ENCODE measurements around the gene PPHLN1.
"Not testable (repeated sequence)": the region's sequence is repeated elsewhere in the genome, so short reads cannot be mapped to it uniquely, and the experiment has no call there.

Gene PPHLN1

DNA sequence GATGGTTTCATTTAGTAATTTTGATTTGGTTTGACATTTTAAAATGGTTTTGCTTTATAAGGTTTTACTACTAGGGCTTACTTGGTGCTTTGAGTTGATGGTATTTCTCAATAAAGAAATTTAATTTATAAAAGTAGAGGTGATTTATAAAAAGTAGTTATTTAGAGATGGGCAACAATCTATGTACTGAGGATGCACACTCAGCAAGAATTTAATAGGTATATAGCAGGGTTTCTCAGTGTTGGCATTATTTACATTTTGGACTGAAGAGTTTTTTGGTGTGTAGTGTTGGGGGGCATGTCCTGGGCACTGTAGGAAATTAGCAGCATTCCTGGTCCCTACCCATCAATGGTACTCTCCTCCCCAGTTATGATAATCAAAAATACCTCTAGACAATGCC is 47.7 kb downstream of the PPHLN1 start:
- DNase-seq, result no peak

DNA sequence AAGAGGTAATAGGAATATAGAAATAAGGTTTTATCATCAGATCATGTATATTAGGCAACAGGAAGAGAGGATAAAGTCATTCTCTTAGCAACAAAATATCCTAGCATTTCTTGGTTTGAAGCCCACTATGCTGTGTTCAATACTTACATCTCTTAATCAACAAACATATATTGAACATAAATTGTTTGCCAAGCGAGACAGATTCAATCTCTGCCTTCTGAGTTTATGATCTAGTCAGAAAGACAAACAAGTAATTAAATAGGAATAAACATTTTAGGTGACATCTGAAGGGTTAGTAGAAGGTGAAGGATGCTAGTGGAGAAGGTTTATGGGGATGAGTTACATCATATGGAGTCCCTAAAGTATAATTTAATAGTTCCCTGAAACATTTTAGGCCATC is 54.8 kb downstream of the PPHLN1 start:
- DNase-seq, result no peak

DNA sequence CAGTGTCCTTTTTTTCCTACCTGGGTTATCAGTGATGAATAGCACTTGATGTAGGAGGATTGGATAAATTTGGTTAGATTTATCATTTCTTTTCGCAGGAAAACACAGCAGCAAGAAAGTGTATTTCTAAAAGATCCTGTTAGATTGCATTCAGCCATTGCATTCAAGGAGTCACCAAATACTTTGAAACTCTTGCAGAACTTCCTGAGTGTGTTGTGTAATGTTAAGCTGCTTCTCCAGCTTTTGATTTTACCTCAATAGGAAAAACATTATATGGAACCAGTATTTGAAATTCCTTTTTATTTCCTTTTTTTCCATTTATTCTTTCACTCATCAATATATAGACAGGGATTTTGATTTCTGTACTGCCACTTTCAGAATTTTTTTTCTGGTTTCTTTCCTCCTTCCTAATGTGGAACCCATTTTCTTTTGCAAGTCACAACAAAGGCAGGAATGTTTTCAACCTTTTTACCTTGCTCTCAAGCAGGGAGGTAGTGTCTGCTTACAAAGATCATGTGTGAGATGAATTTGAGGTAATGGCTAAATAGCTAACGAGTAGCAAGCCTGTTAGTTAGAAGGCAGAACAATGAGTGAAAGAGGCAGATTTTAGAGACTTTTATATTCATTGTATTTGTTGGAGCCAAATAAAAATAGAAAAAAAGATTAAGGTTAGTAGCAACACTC is 56.2 kb downstream of the PPHLN1 start:
- DNase-seq, result no peak

DNA sequence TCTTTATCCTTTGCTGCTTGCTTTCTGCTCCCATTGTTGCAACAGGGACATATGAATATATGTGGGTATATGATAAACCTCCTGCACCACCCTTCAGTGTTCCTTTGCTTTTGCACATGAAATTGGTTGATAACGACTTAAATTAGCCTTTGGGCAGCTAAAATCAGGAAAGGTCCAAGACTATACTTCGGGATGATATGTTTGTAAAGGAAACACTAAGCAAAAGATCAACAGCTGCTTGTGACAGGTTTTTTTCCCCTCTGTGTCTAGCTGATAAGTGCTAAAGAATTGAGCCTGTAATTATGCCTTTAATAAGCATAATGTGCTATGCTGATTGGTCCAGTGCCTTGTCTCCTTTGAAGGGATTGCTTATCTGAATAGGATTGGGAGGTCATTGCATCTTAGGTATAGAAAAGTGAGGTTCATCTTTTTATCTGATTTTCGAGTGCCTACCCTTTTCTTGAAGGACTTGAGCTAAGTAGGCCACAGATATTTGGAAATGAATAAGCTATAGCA is 59.4 kb downstream of the PPHLN1 start:
- no peak for DNase-seq

DNA sequence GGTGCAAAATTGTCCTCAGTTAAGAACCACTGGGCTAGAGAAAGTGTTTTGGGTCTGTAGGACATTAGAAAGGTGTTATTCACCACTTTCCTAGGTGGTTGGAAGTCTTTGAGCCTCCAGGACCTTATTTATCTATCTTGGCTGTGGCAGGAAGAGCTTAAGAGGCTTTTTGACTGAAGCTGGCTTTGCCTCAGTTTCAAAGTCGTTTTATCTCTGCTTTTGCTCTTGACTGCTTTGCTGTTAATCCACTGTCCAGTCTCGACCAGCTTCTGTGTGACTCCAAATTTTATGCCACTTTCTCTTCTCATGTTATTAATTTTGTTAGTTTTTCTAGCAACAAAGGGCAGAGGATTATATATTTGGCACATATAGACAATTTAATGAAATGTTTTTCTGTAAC is 60.3 kb downstream of the PPHLN1 start:
- DNase-seq, result no peak

DNA sequence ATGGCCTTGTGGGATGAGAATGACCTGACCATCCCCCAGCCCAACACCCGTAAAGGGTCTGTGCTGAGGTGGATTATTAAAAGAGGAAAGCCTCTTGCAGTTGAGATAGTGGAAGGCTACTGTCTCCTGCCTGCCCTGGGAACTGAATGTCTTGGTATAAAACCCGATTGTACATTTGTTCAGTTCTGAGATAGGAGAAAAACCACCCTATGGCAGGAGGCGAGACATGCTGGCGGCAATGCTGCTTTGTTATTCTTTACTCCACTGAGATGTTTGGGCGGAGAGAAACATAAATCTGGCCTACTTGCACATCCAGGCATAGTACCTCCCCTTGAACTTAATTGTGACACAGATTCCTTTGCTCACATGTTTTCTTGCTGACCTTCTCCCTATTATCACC is 62.1 kb downstream of the PPHLN1 start:
- not testable (repeated sequence) for DNase-seq

DNA sequence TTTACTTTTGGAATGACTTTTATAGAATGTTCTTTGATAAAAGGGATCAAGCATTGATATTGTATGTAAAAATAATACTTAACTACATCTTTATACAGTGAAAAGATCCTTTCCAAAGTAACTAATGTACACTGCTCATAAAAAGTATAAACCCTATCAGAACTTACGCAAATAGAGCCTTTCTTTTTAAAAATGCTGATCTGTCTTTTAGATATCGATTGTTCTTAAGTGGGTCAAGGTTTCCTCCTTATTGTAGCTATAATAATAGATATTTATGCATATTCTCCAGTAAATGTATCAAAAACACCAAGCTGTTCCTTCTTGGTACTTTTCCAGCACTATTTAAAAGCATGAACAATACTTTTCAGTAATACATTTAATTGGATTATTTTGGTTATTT is 68.5 kb downstream of the PPHLN1 start:
- no peak for DNase-seq

DNA sequence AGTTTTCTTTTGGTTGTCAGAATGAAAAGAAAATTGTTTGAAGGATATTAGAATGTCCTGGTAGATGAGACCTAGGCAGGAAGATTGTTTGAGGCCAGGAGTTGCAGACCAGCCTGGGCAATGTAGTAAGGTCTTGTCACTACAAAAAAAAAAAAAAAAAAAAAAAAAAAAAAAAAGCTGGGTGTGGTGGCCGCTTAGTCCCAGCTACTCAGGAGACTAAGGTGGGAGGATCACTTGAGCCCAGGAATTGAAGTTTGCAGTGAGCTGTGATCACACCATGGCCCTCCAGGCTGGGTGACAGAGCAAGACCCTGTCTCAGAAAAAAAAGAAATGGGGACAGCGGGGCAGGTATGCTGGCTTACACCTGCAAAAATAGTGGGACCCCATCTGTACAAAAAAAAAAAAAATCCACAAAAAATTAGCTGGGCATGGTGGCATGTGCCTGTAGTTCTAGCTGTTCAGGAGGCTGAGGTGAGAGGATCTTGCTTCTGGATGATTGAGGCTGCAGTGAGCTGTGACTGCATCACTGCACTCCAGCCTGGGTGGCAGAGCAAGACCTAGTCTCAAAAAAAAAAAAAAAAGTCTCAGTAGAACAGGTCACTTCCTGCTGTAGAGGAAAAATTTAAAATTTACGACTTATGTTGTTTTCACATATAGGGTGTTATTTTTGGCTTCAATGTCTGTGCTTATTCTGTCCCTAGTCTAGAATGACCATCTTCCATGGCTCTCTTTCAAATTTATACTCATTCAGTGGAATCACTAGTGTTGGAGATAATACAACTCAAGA is 70.7 kb downstream of the PPHLN1 start:
- DNase-seq, result no peak

DNA sequence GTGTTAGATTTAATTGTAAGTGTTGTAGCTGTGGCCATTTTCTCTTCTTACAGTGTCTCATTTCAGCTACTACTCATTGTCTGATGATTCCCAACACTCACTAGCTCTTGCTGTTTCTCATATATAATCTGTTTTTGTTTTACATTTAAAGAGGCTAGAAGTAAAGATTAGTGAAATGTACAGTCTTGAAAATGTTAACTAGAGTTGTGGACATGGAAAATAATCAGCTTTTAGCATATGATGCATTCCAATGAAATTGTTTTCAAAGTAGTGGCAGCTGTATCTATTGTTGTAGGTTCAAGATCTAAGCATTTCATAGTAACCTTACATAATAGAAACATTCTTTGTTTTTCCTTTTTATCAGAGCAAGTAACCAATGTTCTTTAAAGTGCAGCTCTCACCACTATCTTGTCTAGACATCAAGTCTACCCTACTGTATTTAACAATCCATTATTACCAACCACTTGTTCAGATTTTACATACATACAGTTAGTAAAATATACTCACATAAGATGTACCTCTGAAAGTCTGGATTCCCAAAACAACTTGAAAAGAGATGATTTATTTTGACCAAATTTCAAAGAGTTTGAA is 76.9 kb downstream of the PPHLN1 start:
- no peak for DNase-seq

DNA sequence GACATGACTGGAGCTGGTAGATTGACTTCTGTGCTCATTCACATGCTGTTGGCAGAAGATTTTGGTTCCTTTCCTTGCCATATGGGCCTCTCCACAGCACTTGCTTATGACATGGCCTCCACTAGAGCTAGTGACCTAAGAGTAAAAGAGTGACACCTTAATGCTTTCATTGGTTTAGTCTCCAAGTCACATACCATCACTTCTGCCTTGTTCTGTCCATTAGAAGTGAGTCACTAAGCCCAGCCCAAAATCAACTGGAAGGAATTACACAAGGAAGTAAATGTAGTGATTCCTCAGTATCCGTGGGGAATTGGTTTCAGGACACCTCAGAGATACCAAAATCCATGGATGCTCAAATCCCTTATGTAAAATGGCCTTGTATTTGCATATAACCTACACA is 81.3 kb downstream of the PPHLN1 start:
- no peak for DNase-seq

DNA sequence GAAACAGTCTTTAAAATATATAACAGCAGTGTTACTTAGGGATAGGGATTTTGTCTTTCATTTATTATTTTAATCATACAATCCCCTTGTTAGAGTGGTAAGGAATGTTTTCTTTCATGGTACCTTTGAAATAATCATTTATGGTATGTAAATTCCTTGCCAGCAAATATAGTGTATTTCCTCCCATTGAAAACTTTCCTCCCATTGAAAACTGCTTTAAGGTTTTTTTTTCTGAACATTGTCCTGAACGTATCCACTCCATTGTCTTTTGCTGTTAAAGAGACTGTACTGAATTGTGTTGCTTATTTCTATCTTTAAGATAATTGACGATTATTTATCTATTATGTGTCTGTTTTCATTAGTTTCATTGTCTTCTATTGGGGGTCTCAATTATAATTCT is 83.5 kb downstream of the PPHLN1 start:
- no peak for DNase-seq

DNA sequence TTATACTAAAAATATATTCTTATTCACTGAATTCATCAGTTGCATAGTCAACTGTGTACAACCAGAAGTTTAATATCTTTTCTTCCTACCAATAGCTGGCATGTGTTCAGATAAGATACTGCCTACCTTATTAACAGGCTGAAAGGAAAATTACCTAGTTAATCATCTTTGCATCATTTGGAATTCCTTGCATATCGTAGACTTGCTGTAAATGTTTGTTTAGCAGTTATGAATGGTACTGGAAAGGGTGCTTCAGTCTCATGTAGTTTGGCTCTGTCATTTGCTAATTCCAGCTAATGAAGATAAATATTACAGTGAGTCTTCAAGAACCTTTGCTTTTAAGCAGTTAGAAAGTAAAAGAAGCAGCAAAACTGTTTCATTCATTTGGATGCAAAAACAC is 84.4 kb downstream of the PPHLN1 start:
- no peak for DNase-seq

DNA sequence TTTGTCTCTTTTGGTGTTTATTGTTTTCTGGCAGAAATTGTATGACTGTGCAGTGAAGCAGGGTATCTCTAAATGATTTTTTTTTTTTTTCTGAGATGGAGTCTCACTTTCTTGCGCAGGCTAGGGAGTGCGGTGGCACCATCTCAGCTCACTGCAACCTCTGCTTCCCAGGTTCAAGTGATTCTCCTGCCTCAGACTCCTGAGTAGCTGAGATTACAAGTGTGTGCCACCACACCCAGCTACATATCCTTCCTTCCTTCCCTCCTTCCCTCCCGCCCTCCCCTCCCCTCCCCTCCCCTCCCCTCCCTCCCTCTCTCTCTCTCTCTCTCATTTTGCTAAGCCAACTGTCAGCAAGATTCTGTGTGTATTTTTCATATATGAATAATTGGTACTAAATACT is 94.4 kb downstream of the PPHLN1 start:
- no peak for DNase-seq

DNA sequence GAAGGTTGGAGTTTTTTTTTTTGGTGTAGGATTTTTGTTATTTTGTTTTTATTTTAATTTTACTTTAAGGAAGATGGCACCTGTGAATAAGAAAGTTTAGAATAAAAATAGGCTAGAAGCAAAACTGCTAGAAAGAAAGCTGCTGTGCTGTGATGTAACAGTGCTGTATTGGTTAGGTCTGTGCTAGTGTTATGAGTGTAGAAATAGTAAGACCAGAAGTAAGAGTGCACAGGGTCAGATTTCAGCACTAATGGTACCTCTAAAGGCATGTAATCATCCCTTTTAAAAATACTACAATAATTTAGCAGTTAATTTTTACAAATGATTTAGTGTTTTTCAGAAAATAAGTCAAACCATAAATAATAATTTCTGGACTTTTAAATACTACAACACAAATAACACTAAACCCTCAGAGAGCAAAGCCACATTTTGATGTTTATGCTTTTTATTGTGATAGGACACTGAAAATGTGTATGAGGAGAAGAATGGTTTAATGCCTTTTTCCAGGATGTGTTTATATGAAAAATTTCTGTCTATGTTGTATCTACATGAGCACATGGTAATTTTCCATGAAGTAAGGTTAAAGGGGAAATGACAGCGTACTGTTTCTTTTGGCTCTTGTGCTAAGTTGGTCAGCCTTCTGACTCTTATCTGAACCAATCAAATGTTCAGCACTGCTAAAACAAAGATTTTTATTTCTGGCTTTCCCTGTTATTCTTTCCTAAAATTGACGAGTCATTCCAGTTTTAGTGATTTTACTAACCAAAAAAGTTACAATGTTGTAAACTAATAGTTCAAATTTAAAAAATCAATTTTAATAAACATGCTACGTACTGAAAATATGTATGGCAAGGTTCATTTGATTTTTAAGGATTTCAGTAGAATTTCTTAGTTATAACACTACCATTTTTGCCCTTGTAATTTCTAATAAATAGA is 96.1 kb downstream of the PPHLN1 start:
- DNase-seq, result no peak

DNA sequence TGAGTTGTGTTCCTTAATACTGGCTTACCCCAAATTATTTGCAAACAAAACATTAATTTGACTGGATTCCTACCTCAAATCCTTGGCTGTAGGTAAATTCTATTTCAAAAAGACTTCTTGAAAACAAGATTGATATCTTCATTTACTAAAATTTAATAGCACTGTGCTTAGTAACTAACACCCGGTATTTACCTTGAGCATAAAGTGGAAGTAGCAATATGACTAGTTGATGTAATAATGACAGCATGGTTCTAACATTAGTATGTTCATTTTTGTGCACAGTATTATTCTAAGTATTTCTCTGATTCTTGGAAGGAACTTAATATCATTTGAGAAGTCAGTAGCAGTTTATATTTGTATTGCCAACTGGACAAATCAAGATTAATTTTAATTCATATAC is 96.8 kb downstream of the PPHLN1 start:
- no peak for DNase-seq

DNA sequence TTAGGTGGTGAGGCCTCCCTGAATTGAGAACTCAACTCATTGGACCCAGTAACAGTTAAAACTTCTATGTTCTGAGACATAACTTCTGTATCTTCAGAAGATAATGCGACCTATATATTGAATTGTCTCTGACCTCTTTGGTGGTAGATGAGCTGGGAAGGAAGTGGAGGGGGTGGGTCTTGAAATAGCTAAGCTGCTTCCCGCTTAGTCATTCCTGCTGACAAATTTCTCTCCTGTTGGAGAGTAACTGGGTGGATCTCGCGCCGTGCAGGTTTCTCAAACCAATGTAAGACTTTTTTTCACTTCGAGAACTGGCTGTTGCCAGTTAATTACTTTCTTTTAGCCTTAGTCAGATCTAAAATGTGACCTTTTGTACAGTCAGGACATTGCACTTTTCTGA is 100.8 kb downstream of the PPHLN1 start:
- DNase-seq, result no peak

DNA sequence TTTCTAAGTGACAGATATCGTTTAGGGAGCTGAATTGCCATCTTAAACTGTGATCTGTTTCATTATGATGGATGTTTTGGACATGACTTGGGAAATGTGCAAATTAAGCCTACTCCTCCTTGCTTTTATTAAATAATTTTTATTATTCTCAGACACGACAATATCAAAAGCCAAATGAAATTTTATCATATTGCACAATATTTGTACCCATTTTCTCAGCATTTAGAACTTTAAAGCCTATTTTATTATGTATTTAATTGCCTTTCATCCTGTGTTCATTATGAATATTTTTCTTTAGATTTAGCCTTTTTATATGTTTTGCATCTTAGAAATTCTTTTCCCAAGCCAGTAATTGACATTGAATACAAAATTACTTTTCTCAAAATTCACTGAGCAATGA is 102.9 kb downstream of the PPHLN1 start:
- no peak for DNase-seq

DNA sequence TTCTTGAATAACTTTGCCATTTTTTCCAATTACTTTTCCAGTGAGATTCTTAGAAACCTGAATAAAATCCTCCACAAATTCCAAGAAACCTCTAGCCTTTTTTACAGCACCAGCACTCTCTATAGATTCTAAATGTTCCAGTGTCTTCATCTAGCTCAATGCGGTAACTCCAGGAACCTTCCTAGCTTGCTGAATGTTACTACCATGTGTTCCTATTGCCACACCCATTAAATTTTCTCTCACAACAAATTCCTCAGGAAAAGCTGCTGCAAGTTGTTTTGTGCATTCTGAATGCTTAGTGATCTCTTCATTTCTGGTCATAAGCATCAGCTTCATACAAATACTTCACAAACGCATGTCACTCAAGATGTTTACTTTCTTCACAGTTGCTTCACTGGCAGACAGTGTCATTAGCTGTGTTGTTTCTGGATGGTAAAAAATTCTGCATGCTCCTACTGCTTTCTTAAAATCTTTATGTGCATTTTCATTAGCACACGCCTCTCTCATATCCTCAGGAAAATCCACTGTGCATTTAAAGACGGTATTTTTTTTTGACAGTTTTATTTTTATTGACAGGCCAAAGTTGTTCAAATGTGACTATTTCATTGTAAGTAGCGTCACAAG is 106.7 kb downstream of the PPHLN1 start:
- DNase-seq, result no peak

DNA sequence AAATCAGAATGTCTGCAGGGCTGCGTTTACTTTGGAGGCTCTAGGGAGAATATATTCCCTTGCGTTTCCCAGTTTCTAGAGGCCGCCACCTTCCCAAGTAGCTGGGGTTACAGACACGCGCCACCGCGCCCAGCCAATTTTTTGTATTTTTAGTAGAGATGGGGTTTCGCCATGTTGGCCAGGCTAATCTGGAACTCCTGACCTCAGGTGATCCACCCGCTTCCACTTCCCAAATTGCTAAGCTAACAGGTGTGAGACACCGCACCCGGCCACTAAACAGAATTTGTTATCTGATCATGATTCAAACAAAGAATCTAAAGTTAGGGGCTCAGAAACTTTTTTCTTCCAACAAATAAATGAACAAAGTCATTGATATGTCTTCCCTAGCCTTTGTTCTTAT is 114.6 kb downstream of the PPHLN1 start:
- no peak for DNase-seq

DNA sequence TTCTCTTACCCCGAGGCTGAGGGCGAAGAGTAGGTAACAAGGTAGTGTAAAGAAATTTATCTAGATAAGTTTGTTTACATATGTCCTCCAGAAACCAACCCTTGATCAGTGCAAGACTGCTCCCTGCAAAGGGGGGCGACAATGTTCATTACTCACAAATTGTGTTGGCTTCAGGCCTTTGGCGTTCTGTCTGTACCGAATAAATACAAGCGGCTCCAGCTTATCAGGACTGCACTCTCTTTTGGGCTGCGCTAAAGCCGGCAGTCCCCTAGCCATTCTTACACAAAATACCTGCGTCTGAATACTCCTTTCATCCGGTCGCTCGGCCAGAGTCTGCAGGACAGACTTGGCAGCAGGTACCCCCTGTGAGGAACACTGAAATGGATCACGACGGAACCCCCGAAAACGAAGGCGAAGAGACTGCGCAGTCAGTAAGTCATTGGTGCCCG is 116.4 kb downstream of the PPHLN1 start:
- DNase-seq, result no peak

DNA sequence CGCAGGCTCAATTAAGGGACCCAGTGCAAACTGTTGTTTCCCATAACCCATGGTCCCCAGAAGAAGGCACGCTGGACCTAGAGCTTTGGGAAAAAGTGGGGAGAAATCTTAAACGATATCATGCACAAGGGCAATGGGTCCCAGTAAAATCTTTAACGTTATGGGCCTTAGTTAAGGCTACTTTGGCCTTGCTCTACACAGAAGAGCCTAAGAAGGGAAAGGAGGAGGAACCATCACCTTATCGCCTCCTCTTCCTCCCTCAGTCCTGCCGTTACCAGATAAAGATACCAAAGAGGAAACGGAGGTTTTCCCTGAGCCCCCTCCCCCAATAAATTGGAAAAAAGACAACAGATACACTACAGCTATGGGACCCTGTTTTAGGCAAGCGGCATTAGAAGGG is 116.9 kb downstream of the PPHLN1 start:
- DNase-seq, result no peak

DNA sequence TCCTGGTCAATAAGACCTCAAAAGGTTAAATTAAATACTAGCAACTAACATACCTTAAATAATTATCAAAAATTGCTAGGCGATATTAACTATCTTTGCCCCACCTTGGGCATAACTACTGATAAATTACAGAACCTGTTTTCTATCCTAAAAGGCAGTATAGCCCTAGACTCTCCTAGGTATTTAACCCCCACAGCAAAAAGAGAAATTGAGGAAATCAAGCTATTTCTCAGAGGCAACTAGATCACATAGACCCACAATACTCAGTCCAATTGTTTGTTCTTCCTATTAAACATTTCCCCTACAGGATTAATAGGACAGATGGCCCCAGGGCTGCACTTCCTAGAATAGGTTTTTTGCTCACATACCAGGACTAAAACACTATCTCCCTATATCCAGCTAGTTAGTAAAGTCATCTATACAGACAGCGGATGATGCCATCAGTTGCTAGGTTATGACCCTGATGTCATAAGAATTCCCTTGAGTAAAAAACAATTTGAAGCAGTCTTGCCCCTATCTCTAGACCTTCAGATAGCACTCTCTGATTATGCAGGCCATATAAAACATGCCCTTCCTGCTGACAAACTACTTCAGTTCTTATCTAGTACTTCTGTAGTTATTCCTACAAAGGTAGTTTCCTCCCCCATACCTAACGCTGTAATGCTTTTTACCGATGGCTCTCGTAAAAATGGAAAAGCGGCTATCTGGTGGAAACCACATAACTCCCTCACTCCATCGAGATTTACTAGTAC is 118.4 kb downstream of the PPHLN1 start:
- DNase-seq, result no peak
